NB4 (cell line): Measurements from ENCODE around the gene DISP2.
A peak's percentile ranks its signal among the peaks of the same experiment; 100 is the strongest.

ENCODE experiments used
- DNase-seq: peaks from one replicate; pipeline ENCODE4 v3.0.0; 2010; ENCODE audit warnings: low read depth
- H3K4me3 ChIP-seq: one replicate; pipeline ENCODE4 v1.5.1; 2011; ENCODE audit warnings: mild to moderate bottlenecking, low read depth, low read length, moderate library complexity
- CTCF ChIP-seq: IDR thresholded peaks from one replicate; pipeline ENCODE4 v1.5.1; 2012; ENCODE audit warnings: low read depth, low read length
- MAX ChIP-seq: IDR thresholded peaks from 2 replicates; pipeline ENCODE4 v1.6.1; 2011; ENCODE audit warnings: low read depth, low read length
- MYC ChIP-seq: IDR thresholded peaks from 2 replicates; pipeline ENCODE4 v1.6.1; 2011; ENCODE audit warnings: low read depth, low read length
- POLR2A ChIP-seq: IDR thresholded peaks from 2 replicates; pipeline ENCODE4 v1.6.1; 2011; ENCODE audit warnings: mild to moderate bottlenecking; ENCODE audit not compliant: insufficient read length; ENCODE audit errors: extremely low read depth

DISP2 gene

GRCh38 chr15:40313531-40314398, 44.3 kb upstream of the DISP2 start:
- peak; percentile 64 for DNase-seq
- H3K4me3 ChIP-seq = no peak overlapping the region
- TF ChIP-seq MAX (peak; percentile 81), CTCF (no peak), MYC (peak; percentile 33; the same call in 1 of the 2 replicates)

DNA sequence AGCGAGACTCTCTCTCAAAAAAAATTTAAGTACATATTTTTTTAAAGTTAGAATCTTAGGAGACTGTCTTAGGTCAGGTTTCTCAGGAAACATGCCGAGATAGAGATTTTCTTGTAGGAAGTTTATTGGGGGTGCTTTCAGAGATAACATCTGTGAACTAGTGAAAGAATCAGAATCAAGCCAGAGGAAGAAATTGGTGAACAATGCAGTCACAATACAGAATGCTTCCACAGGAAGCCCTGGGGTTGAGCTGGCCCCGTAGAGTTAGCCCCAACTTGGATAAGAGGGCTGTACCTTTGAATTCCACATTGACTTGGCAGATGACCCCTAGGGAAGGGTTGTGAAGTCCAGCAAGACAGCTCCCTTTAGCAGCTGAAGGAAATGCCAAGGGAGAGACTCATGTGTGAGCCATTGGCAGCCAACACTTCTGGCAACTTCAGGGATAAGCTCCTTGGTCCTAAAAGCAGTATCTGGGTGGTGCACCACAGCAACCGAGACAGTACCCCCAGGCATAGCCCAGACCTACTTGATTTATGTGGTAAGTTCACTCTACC, 43.2 kb upstream of the DISP2 start:
- no peak overlapping the region for H3K4me3 ChIP-seq
- DNase-seq = no peak
- TF ChIP-seq POLR2A = no peak
- no peak for TF ChIP-seq MAX
- no peak for TF ChIP-seq MYC
- no peak for TF ChIP-seq CTCF

- DNase-seq = peak; percentile 55
- H3K4me3 ChIP-seq = no peak overlapping the region
These were observed 41.1 kb upstream of the DISP2 start for GRCh38 chr15:40316931-40317330.

GRCh38 chr15:40317580-40317979, 40.4 kb upstream of the DISP2 start:
- no peak overlapping the region for H3K4me3 ChIP-seq
- DNase-seq = no peak
- no peak for TF ChIP-seq MAX
- no peak for TF ChIP-seq MYC
- TF ChIP-seq CTCF = no peak
- no peak for TF ChIP-seq POLR2A

More at GRCh38 chr15:40316931-40317330, 41.1 kb upstream of the DISP2 start:
- TF ChIP-seq POLR2A (no peak), MAX (no peak), MYC (no peak), CTCF (no peak)

DNA sequence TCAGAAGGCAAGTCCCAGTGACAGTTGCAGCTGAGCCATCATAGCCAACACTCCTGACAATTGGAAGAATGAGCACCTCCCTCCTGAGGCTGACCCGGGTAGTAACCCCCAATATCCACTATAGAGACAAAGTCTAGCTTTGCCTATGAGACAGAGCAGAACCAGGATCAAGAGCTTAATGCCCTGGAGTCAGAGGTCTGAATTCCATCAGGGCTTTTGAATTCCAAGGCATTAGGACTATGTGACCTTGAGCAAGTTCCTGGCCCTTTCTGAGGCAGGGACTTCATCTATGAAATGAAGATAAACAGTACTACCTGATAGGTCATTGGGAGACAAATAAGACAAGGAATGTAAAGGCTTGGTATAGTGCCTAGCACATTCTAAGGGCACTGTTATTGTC, 37.6 kb upstream of the DISP2 start:
- no peak overlapping the region for H3K4me3 ChIP-seq
- TF ChIP-seq POLR2A (no peak), MAX (no peak), MYC (no peak), CTCF (no peak)
- no peak for DNase-seq
